ENCODE measurements around the gene COX6B1. TPM values are rescaled to one million over a fixed set of nuclear protein-coding genes. Genes with fewer than 3 reads are reported as not detected.
"Not testable (repeated sequence)": the region's sequence is repeated elsewhere in the genome, so short reads cannot be mapped to it uniquely, and the experiment has no call there.

COX6B1 gene
- total and polyA plus RNA-seq, 8 donors, result 119 to 491 (median 155) TPM

DNA sequence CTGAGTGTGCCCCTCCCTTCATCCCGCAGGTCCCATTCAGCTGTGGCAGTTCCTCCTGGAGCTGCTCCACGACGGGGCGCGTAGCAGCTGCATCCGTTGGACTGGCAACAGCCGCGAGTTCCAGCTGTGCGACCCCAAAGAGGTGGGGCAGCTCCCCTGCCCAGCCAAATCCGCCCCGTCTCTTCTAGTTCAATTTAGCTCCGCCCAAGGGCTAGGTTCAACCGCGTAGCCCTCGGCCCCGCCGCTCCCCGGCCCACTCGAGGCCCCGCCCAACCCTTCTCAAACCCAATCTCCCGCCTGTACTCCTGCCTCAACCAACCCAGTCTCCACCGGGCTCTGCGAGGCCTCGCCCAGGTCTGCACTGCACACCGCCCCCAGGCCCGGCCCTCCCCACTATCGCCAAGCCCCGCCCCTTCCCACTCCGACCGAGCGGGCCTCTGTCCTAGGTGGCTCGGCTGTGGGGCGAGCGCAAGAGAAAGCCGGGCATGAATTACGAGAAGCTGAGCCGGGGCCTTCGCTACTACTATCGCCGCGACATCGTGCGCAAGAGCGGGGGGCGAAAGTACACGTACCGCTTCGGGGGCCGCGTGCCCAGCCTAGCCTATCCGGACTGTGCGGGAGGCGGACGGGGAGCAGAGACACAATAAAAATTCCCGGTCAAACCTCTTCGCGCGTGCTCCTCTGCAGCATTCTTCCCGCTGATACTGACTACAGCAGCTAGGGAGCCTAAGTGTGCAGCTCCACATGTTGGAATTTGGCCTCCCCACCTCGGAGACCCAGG, 3.7 kb upstream of the COX6B1 start:
- H3K27ac ChIP-seq, result peak overlapping the region; percentile 81 to 88 (median 86)
- H3K4me3 ChIP-seq, result peak overlapping the region; percentile 42 to 59 (median 50)
- no peaks in the 10 kb centered on the region for H3K9me3 ChIP-seq
- H3K36me3 ChIP-seq, result no peaks in the 10 kb centered on the region
- 1% methylated on average over 59 to 60 of the region's 60 CpGs for WGBS, 2 donors
- TF ChIP-seq, protein P1, sequence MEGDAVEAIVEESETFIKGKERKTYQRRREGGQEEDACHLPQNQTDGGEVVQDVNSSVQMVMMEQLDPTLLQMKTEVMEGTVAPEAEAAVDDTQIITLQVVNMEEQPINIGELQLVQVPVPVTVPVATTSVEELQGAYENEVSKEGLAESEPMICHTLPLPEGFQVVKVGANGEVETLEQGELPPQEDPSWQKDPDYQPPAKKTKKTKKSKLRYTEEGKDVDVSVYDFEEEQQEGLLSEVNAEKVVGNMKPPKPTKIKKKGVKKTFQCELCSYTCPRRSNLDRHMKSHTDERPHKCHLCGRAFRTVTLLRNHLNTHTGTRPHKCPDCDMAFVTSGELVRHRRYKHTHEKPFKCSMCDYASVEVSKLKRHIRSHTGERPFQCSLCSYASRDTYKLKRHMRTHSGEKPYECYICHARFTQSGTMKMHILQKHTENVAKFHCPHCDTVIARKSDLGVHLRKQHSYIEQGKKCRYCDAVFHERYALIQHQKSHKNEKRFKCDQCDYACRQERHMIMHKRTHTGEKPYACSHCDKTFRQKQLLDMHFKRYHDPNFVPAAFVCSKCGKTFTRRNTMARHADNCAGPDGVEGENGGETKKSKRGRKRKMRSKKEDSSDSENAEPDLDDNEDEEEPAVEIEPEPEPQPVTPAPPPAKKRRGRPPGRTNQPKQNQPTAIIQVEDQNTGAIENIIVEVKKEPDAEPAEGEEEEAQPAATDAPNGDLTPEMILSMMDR (IDR thresholded peaks at IDR 0.05), result no peak
- intact Hi-C loops (cut with DNase I), result no loop called here
- ATAC-seq (peak; percentile 82 to 89 (median 83)), FAIRE-seq (no peak), DNase-seq (peak; percentile 93 to 99 (median 97))
- peaks cover 3 to 4% (median 4%) of the 10 kb centered on the region in 3 donors for H3K4me1 ChIP-seq
- H3K27me3 ChIP-seq, result no peaks in the 10 kb centered on the region

DNA sequence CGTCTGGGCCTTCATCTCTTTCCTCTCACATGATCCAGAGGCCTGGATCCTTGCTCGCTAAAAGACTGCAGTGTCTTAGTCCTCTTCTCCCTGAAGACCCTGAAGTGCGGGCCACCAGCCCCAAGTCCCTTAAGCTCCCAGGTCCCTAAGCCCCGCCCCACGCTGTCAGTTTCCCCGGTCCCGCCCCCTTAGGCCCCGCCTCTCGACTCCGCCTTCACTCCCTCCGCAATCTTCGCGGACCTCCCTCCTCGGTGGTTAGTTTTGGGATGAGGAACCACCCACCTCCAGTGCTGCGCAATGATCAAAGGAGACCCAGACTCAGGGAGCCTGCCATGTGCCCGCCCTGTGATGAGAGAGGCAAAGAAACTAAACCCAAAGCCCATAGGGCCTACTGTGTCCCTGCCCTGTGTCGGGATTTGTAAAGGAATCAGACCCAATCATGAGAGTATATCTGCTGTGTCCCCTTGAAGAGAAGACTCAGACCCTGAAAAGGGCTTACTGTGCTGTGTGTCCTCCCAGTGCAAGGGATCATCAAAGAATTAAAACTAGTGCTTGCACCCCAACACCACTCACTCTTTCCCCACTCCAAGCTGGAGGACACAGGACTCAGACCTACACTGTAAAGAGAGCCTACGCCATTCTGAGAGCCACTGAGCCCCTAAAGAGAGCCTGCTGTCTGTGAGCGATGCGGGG, 3.0 kb upstream of the COX6B1 start:
- Histone ChIP-seq H3K9me3 (no peaks in the 10 kb centered on the region), H3K4me3 (peak overlapping the region; percentile 42 to 59 (median 50)), H3K27ac (peak overlapping the region; percentile 81 to 88 (median 86)), H3K4me1 (peaks cover 3 to 11% (median 8%) of the 10 kb centered on the region in 3 donors), H3K27me3 (no peaks in the 10 kb centered on the region), H3K36me3 (no peaks in the 10 kb centered on the region)
- DNase-seq (peak; percentile 45 to 90 (median 84)), FAIRE-seq (no peak), ATAC-seq (peak; percentile 18 to 37 (median 28))
- 19 to 25% methylated on average over 20 of the region's 20 CpGs for WGBS, 2 donors
- intact Hi-C loops (cut with DNase I), result no loop called here
- TF ChIP-seq, protein P1 (IDR thresholded peaks at IDR 0.05), result no peak

DNA sequence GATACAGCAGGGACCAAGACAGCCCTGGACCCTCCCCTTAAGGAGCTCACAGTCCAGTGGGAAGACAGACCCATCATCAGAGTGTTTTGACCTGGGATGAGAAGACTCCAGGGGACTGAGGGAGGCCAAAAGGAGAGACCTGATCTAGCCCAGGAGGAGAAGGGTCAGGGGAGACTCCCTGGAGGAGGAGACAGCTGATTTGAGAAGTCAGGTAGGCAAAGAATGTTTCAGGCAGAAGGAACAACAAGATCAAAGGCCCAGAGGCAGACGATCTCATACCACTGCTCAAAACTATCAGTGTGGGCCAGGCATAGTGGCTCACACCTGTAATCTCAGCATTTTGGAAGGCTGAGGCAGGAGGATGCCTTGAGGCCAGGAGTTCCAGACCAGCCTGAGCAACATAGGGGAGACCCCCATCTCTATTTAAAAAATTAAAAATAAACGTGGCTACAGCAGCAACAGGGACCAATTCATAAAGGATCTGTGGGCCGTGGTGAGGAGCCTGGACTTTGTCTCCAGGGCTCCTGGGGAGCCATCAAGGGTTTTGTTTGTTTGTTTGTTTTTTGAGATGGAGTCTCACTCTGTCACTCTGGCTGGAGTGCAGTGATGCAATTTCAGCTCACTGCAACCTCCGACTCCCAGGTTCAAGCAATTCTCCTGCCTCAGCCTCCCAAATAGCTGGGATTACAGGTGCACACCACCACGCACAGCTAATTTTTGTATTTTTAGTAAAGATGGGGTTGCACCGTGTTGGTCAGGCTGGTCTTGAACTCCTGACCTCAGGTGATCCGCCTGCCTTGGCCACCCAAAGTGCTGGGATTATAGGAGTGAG, 2.2 kb upstream of the COX6B1 start:
- no peak for ATAC-seq
- TF ChIP-seq, protein P1 (IDR thresholded peaks at IDR 0.05), result no peak
- FAIRE-seq, result no peak
- H3K27ac ChIP-seq, result no peak overlapping the region
- DNase-seq, result no peak
- WGBS, 2 donors, result 62 to 67% methylated on average over 7 of the region's 7 CpGs
- H3K4me1 ChIP-seq, result peaks cover 3 to 12% (median 8%) of the 10 kb centered on the region in 3 donors
- H3K27me3 ChIP-seq, result no peaks in the 10 kb centered on the region
- no peak overlapping the region for H3K4me3 ChIP-seq
- intact Hi-C loops (cut with DNase I), result no loop called here
- no peaks in the 10 kb centered on the region for H3K9me3 ChIP-seq
- H3K36me3 ChIP-seq, result no peaks in the 10 kb centered on the region

DNA sequence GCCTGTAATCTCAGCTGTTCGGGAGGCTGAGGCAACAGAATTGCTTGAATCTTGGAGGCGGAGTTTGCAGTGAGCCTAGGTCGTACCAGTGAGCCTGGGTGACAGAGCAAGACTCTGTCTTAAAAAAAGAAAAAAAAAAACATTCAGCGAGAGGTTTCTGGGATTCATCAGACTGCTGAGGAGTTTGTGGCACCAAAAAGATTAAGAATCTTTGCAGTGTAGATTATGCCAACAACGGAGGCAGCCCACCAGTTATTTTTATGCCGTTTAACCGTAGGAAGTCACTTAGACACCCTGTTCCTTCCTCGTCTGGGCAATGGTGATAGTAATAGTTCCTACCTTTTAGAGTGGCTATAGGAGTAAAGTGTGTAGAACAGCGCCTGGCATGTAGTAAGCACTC, 2.5 kb downstream of the COX6B1 start:
- TF ChIP-seq, protein P1 (IDR thresholded peaks at IDR 0.05), result no peak
- intact Hi-C loops (cut with DNase I), result no loop called here

DNA sequence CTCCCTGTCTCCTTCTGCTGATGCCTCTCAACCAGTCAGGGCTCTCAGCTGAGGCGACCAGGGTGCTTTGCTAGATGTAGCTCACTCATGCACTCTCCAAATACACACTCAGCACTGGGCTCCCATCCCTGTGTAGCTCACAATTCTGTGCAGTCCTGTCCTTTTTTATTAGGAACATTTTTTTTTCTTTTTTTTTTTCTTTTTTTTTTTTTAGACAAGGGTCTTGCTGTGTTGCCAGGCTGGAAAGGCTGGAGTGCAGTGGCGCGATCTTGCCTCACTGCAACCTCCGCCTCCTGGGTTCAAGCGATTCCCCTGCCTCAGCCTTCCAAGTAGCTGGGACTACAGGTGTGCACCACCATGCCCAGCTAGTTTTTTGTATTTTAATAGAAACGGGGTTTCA, 6.7 kb downstream of the COX6B1 start:
- H3K9me3 ChIP-seq; H3K4me1 ChIP-seq; DNase-seq; intact Hi-C loops (cut with DNase I); H3K27ac ChIP-seq; ATAC-seq; H3K4me3 ChIP-seq; H3K27me3 ChIP-seq; FAIRE-seq: not testable (repeated sequence)
- 93 to 95% methylated on average over 6 of the region's 6 CpGs for WGBS, 2 donors
- peaks cover 3 to 60% (median 5%) of the 10 kb centered on the region in 3 donors for H3K36me3 ChIP-seq

More for the DNA sequence above, 2.5 kb downstream of the COX6B1 start:
- no peak overlapping the region for H3K4me3 ChIP-seq
- peaks cover 0 to 12% (median 8%) of the 10 kb centered on the region in 3 donors for H3K4me1 ChIP-seq
- no peak for ATAC-seq
- DNase-seq, result no peak
- no peaks in the 10 kb centered on the region for H3K9me3 ChIP-seq
- peaks cover 3 to 24% (median 5%) of the 10 kb centered on the region in 3 donors for H3K36me3 ChIP-seq
- H3K27me3 ChIP-seq, result no peaks in the 10 kb centered on the region
- FAIRE-seq, result no peak
- 79% methylated on average over 9 of the region's 9 CpGs for WGBS, 2 donors
- no peak overlapping the region for H3K27ac ChIP-seq

All from pancreas (tissue), 10 donors.